Activated naive CD4-positive, alpha-beta T cell treated with anti-CD3 and anti-CD28 coated beads, Interleukin-2, amount 10 ng/mL, durations not matched to agents 7 days and 5 days (primary cell): ENCODE results near the gene PRKCA.

Source experiments
- CTCF ChIA-PET: fragments of 350-600 bp; sonication (Branson Sonifier 250); formaldehyde crosslinking; loops from one replicate; lab custom pipeline; 2021; ENCODE audit warnings: antibody characterized with exemption; lab: Charles Lee
- DNase-seq: peaks from one replicate; pipeline ENCODE4 v3.0.0-alpha.2; 2020
- H3K27ac Mint-ChIP-seq: one replicate; pipeline ENCODE4 v1.8.0; 2021; ENCODE audit warnings: mild to moderate bottlenecking, moderate library complexity, mixed read lengths
- H3K27me3 Mint-ChIP-seq: one replicate; pipeline ENCODE4 v1.8.0; 2021; ENCODE audit warnings: mild to moderate bottlenecking, mixed read lengths
- H3K36me3 Mint-ChIP-seq: one replicate; pipeline ENCODE4 v1.8.0; 2021; ENCODE audit warnings: mixed read lengths
- H3K4me1 Mint-ChIP-seq: one replicate; pipeline ENCODE4 v1.8.0; 2021; ENCODE audit warnings: mixed read lengths
- H3K4me3 Mint-ChIP-seq: one replicate; pipeline ENCODE4 v1.8.0; 2021; ENCODE audit warnings: mild to moderate bottlenecking, moderate library complexity, mixed read lengths
- H3K9me3 Mint-ChIP-seq: one replicate; pipeline ENCODE4 v1.8.0; 2021; ENCODE audit warnings: mixed read lengths

The PRKCA gene

DNA sequence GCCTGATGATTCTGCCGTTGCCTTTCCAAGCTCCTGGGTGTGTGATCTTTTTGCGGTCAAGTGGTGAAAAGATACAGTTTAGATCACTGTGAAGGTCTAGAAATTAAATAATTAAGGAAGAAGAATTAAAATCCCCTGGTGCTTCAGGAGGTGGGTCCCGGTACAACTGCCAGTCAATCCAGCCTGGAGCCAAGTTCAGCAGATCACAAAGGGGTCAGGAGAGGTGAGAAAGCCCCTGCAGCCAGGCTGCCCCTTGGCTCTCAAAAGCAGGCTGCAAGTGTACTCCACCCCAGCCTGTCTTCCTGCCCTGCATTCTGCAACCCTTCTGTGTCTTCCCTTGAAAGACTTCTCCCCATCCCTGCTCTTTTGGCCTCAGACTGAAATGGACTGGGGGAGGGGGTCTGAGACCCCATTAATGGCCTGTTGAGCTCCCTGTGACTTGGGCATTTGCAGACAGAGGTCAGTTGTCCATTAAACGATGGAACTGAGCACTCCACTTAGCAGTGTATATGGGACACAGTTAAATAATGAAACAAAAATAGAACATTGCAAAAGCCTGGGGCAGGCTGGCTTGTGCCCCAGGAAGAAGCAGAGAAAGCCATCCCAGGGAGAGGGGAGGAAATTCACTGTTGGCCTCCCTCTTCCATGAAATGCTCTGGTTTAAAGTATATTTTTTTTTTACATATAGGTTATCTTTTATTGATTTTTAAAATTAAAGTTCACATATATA is 547.6 kb downstream of the PRKCA start:
- CTCF ChIA-PET = no interaction called here
- H3K4me3 Mint-ChIP-seq = no peak overlapping the region
- no peak for DNase-seq
- no peak overlapping the region for H3K27ac Mint-ChIP-seq
- peaks cover 6% of the 10 kb centered on the region for H3K9me3 Mint-ChIP-seq
- no peaks in the 10 kb centered on the region for H3K4me1 Mint-ChIP-seq
- no peaks in the 10 kb centered on the region for H3K36me3 Mint-ChIP-seq
- H3K27me3 Mint-ChIP-seq = peaks cover 8% of the 10 kb centered on the region

DNA sequence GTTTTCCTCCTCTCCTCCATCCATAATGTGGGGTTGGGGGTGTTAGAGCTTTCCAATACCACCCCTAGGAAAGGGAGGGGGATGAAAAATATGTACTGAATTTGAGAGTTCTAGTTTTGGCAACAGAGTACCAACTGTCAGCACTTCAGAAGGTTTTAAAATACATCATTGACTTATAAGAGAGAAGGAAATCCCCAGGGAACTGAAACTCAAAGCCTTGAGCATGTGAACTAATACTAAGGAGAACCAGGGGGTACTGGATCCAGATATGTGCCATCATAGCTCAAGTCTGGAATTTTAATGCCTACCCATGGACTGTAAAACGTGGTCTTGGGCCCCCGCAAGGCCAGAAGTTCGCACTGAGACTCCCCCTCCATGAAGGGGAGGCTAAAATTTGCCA is 548.3 kb downstream of the PRKCA start:
- H3K27ac Mint-ChIP-seq = no peak overlapping the region
- no peaks in the 10 kb centered on the region for H3K36me3 Mint-ChIP-seq
- no peaks in the 10 kb centered on the region for H3K4me1 Mint-ChIP-seq
- DNase-seq = no peak
- H3K9me3 Mint-ChIP-seq = peaks cover 6% of the 10 kb centered on the region
- peaks cover 8% of the 10 kb centered on the region for H3K27me3 Mint-ChIP-seq
- H3K4me3 Mint-ChIP-seq = no peak overlapping the region
- CTCF ChIA-PET = no interaction called here

DNA sequence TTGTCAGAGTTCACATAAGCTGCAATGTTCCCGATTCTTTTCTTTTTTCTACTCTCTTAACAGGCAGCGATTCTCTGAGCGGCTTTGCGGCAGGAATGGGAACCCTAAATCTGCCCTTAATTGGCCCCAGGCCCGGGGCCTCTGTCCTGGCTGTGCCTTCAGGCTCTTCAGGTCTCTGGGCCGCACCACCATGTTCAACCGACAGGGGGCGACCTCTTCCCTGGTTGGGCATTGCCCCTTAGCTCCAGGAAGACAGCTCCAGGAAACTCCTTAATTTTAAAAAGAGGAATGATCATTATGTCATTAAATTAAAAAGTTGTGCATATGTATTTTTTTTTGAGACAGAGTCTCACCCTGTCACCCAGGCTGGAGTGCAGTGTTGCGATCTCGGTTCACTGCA is 552.8 kb downstream of the PRKCA start:
- Mint-ChIP-seq H3K4me3 (no peak overlapping the region), H3K36me3 (no peaks in the 10 kb centered on the region), H3K4me1 (no peaks in the 10 kb centered on the region), H3K9me3 (no peaks in the 10 kb centered on the region), H3K27ac (no peak overlapping the region), H3K27me3 (peaks cover 18% of the 10 kb centered on the region)
- DNase-seq = peak; percentile 58
- CTCF ChIA-PET = no interaction called here

DNA sequence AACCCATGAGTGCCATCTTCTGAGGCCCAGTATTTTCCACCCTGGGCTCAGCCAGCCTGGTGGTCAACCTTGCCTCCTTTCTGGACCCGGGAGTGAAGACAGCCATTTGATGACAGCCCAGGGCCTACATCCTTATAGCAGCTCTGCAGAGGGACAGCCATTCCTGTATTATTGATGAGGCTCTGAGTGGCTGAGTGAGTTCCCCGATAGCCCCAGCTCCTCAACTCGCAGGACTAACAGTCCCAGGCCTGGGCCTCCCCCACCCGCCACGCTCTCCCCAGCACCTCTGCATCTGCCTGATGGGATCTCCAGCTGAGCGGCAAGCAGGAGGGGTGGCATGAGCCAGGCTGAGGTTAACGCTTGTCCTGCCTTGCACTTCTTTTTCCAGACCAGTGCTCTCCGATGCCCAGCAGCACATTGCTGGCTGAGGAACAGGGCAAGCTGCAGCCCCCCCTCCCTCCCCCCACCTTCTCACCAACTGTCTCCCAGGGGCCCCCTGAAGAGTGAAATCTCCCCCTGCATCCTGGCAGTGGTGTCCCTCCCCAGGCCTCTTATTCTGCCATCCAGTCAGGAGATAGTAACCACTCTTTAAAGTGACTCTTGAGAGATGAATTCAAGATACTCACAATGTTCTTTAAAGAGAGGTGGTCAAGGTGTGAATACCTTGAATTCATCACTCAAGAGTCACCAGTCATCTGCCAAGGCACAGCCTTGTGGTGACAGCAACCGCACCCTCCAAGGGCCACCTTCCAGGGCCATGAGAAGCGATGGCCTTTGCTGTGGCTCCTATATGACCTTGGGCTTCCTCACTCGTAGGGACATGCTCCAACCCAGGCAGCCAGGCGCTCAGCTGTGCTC is 556.0 kb downstream of the PRKCA start:
- peaks cover 10% of the 10 kb centered on the region for H3K27me3 Mint-ChIP-seq
- H3K36me3 Mint-ChIP-seq = no peaks in the 10 kb centered on the region
- no peaks in the 10 kb centered on the region for H3K4me1 Mint-ChIP-seq
- CTCF ChIA-PET = no interaction called here
- no peak overlapping the region for H3K27ac Mint-ChIP-seq
- no peak for DNase-seq
- no peak overlapping the region for H3K4me3 Mint-ChIP-seq
- H3K9me3 Mint-ChIP-seq = no peaks in the 10 kb centered on the region

DNA sequence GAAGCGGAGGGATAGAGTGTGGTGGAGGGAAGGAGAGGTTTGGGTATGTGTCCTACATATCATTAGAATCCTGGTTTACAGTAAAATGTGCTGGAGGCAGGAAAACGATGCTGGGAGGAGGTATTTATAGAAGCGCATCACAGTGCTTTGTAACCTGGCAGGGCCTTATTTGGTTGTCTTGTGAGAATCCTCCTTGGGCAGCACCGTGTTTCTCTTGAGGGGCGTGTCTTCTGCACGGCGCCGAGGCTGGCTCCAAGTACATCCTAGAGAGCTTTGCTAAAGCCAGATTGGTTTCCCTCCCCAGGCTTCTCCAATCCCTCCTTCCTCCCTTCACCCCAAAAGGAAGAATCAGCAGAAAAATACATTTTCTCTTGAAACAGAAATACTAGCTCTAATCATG is 556.9 kb downstream of the PRKCA start:
- no peaks in the 10 kb centered on the region for H3K9me3 Mint-ChIP-seq
- peaks cover 10% of the 10 kb centered on the region for H3K27me3 Mint-ChIP-seq
- CTCF ChIA-PET = no interaction called here
- H3K4me1 Mint-ChIP-seq = no peaks in the 10 kb centered on the region
- H3K36me3 Mint-ChIP-seq = no peaks in the 10 kb centered on the region
- no peak for DNase-seq
- no peak overlapping the region for H3K27ac Mint-ChIP-seq
- H3K4me3 Mint-ChIP-seq = no peak overlapping the region

DNA sequence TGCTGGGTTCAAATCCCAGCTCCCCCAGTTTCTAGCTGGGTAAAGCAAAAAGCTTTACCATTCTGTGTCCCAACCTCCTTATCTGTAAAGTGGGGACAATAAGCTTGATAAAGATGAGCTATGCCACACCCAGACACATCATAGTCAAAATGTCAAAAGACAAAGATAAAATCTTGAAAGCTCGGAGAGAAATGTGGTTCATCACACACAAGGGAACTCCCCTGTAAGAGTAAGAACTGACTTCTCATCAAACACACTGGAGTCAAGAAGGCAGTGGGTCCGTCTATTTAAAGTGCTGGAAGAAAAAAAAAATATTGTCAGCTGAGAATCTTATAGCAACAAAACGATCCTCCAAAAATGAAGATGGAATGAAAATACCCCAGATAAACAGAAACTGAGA is 557.8 kb downstream of the PRKCA start:
- DNase-seq = no peak
- no peaks in the 10 kb centered on the region for H3K4me1 Mint-ChIP-seq
- H3K9me3 Mint-ChIP-seq = no peaks in the 10 kb centered on the region
- H3K27me3 Mint-ChIP-seq = peaks cover 10% of the 10 kb centered on the region
- no peak overlapping the region for H3K27ac Mint-ChIP-seq
- H3K36me3 Mint-ChIP-seq = no peaks in the 10 kb centered on the region
- H3K4me3 Mint-ChIP-seq = no peak overlapping the region
- CTCF ChIA-PET = no interaction called here
